Mucosa of descending colon (tissue), 3 donors: ENCODE measurements around the gene SMAP2. TPM values are rescaled to one million over a fixed set of nuclear protein-coding genes. Genes with fewer than 3 reads are reported as not detected.
"Not testable (repeated sequence)": the region's sequence is repeated elsewhere in the genome, so short reads cannot be mapped to it uniquely, and the experiment has no call there.

Experiments
- ATAC-seq: fragments of 200-7000 bp; cut with Tn5 transposase; one replicate; pipeline ENCODE4 v1.9.1; 2020; ENCODE audit warnings: mild to moderate bottlenecking, moderate library complexity
- DNase-seq, 3 donors: peaks; one replicate each; pipeline ENCODE4 v3.0.0-alpha.2; 2020
- H3K36me3 ChIP-seq: fragments of 200-600 bp; one replicate; pipeline ENCODE4 v1.8.0; 2021; ENCODE audit warnings: low read depth, mild to moderate bottlenecking
- H3K4me1 ChIP-seq: fragments of 200-600 bp; one replicate; pipeline ENCODE4 v1.8.0; 2021; ENCODE audit warnings: low read depth, mild to moderate bottlenecking
- H3K4me3 ChIP-seq: fragments of 200-600 bp; one replicate; pipeline ENCODE4 v1.8.0; 2021; ENCODE audit warnings: mild to moderate bottlenecking
- H3K9me3 ChIP-seq: fragments of 200-600 bp; one replicate; pipeline ENCODE4 v1.8.0; 2021; ENCODE audit warnings: mild to moderate bottlenecking
- intact Hi-C, 2 donors: fragments of 100-400 bp; cut with DNase I in 1 of 2; cut with micrococcal nuclease in 1 of 2; formaldehyde crosslinking; loops; one replicate each; pipeline versions ENCODE4 v1.11.0 to v1.11.1; 2022; cut with DNase I, micrococcal nuclease
- long read RNA-seq, 2 donors: library from polyadenylated mRNA; unstranded; transcript quantifications; one replicate each; pipeline ENCODE4 v2.0.0, GENCODE V29; 2019 to 2021
- total RNA-seq, 3 donors: library from RNA; stranded (reverse); fragmentation: NEBNext Ultra II Directional in 2 of 3; extraction: Animal tissue kit (Norgen Biotek cat#: 25700) in 2 of 3; gene quantifications; one replicate each; pipeline versions ENCODE4 v1.2.1 to v1.2.4, GENCODE V29; 2021 to 2023
- TF ChIP-seq, protein P1 (sequence below): fragments of 200-600 bp; IDR thresholded peaks from one replicate; pipeline ENCODE4 v1.8.0; 2022; ENCODE audit warnings: antibody characterized with exemption, mild to moderate bottlenecking
- donor health status: DM: no; HTN: no; CAD: no; lungs with moderate emphysema.
- donor health status: DM: no; HTN: no; CAD: no.
- donor health status: DM: no; HTN: yes; CAD: no.

Gene SMAP2
- 10 to 100 TPM; 22.0 to 35.6 (median 24.7) TPM for total RNA-seq
- long read RNA-seq, donor 1, transcript SMAP2-202 (10 exons, 2,939 nt): major isoform, 30 of 35 reads
- long read RNA-seq, donor 1, partial matches to known transcripts: 2 of 35 reads
- long read RNA-seq, donor 1, other reads (novel, unspliced or antisense): 3 of 35 reads
- long read RNA-seq, donor 2, partial matches to known transcripts: 2 of 3 reads
- long read RNA-seq, donor 2, other reads (novel, unspliced or antisense): 0 of 3 reads

DNA sequence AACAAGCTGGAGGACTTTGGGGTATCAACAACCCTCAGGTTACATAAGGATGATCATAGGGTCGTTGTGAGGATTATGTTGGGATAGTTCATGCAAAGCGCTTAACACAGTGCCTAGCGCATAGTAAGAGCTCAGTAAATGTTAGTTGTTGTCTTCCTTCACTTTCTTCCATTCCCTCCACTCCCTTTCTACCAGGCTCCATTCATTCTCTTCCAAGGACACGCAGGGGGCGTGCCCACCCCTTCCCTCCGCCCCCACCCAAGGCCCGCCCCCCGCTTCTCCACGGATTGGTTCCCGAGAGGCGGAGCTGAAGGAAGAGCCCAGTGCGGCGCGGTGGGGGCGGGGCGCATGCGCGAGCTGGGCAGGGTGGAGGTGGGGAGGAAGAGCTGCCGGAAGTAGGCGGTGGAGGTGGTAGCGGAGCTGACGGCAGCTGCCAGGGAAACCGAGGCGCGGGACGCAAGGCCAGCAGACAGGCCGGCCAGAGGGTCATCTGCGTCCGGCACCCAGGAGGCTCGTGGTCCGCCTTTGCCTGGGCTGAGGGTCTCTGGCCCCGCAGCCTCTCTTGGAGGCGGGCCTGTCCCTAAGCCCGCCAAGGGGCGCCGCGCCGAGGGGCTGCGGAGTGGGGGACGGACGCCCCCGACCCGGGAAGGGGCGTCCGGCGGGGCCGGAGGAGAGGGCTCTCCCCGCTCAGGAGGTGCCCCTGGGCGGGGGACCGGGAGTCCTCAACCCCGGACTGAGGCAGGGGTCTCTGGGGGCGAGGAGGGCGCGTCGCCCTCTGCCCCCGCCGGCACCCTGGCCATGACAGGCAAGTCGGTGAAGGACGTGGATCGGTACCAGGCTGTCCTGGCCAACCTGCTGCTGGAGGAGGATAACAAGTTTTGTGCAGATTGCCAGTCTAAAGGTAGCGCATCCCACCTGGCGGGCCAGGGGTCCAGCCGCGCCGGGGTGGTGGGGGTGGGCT is at the start of gene SMAP2:
SMAP2 (plus strand) TSS at position 405 of the 961 bp plus-strand sequence; CDS start at position 799, 394 bp downstream.
- ATAC-seq: peak; percentile 97
- peak; percentile 97 to 98 (median 98) for DNase-seq
- Histone ChIP-seq H3K36me3 (no peaks in the 10 kb centered on the region), H3K9me3 (no peaks in the 10 kb centered on the region), H3K4me3 (peak within 1 kb of the TSS; percentile 96), H3K4me1 (no peaks in the 10 kb centered on the region)
- intact Hi-C loops: no loop called here
- TF ChIP-seq, protein P1, sequence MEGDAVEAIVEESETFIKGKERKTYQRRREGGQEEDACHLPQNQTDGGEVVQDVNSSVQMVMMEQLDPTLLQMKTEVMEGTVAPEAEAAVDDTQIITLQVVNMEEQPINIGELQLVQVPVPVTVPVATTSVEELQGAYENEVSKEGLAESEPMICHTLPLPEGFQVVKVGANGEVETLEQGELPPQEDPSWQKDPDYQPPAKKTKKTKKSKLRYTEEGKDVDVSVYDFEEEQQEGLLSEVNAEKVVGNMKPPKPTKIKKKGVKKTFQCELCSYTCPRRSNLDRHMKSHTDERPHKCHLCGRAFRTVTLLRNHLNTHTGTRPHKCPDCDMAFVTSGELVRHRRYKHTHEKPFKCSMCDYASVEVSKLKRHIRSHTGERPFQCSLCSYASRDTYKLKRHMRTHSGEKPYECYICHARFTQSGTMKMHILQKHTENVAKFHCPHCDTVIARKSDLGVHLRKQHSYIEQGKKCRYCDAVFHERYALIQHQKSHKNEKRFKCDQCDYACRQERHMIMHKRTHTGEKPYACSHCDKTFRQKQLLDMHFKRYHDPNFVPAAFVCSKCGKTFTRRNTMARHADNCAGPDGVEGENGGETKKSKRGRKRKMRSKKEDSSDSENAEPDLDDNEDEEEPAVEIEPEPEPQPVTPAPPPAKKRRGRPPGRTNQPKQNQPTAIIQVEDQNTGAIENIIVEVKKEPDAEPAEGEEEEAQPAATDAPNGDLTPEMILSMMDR: no peak

DNA sequence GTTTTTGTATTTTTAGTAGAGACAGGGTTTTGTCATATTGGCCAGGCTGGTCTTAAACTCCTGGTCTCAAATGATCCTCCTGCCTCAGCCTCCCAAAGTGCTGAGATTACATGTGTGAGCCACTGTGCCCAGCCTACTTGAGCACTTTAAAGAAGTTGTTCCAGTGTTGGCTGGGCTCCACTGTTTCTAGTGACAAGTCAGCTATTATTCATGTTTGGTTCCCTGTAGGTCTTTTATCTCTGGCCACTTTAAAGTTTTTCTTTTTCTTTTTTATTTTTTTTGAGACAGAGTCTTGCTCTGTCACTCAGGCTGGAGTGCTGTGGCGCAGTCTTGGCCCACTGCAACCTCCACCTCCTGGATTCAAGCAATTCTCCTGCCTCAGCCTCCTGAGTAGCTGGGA is 42.1 kb upstream of the SMAP2 start:
- not testable (repeated sequence) for H3K4me3 ChIP-seq, H3K36me3 ChIP-seq, H3K4me1 ChIP-seq, H3K9me3 ChIP-seq, ATAC-seq, DNase-seq
- intact Hi-C loops: loop anchor here in 1 of 2 donors (10.0 kb wide), 1 partner anchor 187 kb away; no protein-coding TSS in a partner anchor

DNA sequence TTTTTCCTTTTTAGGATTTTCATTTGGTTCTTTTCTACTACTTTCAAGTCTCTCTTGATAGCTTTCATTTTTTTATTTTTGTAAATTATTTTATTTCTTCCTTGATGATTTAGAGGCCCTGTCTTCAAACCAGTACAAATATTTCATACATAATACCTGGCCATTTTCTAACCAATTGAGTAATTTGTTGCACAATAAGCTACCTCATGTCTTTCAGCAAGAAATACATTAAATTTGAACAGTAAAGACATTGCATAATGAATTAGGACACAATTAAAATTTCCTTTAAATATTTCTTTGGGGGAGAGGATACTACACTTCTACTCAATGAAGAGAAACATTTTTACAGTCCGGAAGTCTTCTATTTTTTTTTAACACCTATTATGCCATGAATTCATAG is 40.8 kb upstream of the SMAP2 start:
- TF ChIP-seq, protein P1: no peak
- ATAC-seq: no peak
- H3K4me3 ChIP-seq: no peak overlapping the region
- no peaks in the 10 kb centered on the region for H3K36me3 ChIP-seq
- intact Hi-C loops: loop anchor here in 1 of 2 donors (10.0 kb wide), 1 partner anchor 188 kb away; no protein-coding TSS in a partner anchor
- H3K9me3 ChIP-seq: peaks cover 4% of the 10 kb centered on the region
- no peaks in the 10 kb centered on the region for H3K4me1 ChIP-seq
- no peak for DNase-seq

DNA sequence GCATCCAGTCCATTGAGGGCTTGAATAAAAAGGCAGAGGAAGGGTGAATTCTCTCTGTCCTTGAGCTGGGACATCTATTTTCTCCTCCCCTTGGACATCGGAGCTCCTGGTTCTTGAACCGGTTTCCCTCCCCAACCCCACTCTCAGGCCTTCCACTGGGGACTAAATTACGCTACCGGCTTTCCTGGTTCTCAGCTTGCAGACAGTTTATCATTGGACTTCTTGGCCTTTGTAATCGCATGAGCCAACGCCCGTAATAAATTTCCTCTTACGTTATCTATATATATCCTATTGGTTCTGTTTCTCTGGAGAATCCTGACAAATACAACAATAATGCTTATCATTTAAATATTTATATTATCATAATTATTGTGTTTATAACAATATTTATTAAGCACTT is 36.1 kb upstream of the SMAP2 start:
- H3K9me3 ChIP-seq: no peaks in the 10 kb centered on the region
- intact Hi-C loops: loop anchor here in 1 of 2 donors (10.0 kb wide), 1 partner anchor 193 kb away; no protein-coding TSS in a partner anchor
- no peak overlapping the region for H3K4me3 ChIP-seq
- TF ChIP-seq, protein P1: no peak
- ATAC-seq (peak; percentile 71), DNase-seq (no peak)
- H3K4me1 ChIP-seq: no peaks in the 10 kb centered on the region
- no peaks in the 10 kb centered on the region for H3K36me3 ChIP-seq

DNA sequence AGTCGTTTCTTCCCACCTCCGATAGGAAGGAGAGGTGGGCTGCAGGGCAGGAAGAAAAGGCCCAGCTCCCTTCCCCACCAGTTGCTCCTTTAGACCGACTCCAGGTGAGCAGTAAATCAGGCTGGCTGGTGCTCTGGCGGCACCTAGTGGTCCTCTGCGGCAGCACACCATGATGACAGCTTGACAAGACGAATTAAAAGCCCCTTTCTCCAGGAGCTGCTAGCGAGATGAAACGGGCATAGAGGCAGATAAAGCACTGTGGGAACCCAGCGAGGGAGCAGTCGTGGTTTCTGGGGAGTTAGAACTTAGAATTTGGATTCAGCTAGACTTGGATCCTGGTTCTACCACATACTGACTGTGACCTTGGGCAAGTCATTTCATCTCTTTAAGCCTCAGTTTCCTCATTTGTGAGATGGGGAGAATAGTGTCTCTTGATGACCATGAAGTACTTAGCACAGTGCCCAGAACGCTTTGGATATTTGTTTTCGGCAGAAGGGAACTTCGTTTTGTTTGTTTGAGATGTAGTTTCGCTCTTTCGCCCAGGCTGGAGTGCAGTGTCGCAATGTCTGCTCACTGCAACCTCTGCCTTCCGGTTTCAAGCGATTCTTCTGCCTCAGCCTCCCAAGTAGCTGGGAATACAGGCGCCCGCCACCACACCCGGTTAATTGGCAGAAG is 34.6 kb upstream of the SMAP2 start:
- peak; percentile 85 to 92 (median 92) for DNase-seq
- peak; percentile 95 for ATAC-seq
- intact Hi-C loops: loop anchor here (2.0 to 10.0 kb wide), 2 partner anchors 186 to 194 kb away; no protein-coding TSS in a partner anchor
- Histone ChIP-seq H3K9me3 (no peaks in the 10 kb centered on the region), H3K4me3 (no peak overlapping the region), H3K36me3 (no peaks in the 10 kb centered on the region), H3K4me1 (no peaks in the 10 kb centered on the region)
- TF ChIP-seq, protein P1: peak; percentile 97
